Mucosa of descending colon (tissue), 3 donors: ENCODE measurements around the gene THADA. TPM values are rescaled to one million over a fixed set of nuclear protein-coding genes. Genes with fewer than 3 reads are reported as not detected.
A peak's percentile ranks its signal among the peaks of the same experiment; 100 is the strongest.

ENCODE experiments used
- ATAC-seq: fragments of 200-7000 bp; cut with Tn5 transposase; one replicate; pipeline ENCODE4 v1.9.1; 2020; ENCODE audit warnings: mild to moderate bottlenecking, moderate library complexity
- DNase-seq, 3 donors: peaks; one replicate each; pipeline ENCODE4 v3.0.0-alpha.2; 2020
- H3K36me3 ChIP-seq: fragments of 200-600 bp; one replicate; pipeline ENCODE4 v1.8.0; 2021; ENCODE audit warnings: low read depth, mild to moderate bottlenecking
- H3K4me1 ChIP-seq: fragments of 200-600 bp; one replicate; pipeline ENCODE4 v1.8.0; 2021; ENCODE audit warnings: low read depth, mild to moderate bottlenecking
- H3K4me3 ChIP-seq: fragments of 200-600 bp; one replicate; pipeline ENCODE4 v1.8.0; 2021; ENCODE audit warnings: mild to moderate bottlenecking
- H3K9me3 ChIP-seq: fragments of 200-600 bp; one replicate; pipeline ENCODE4 v1.8.0; 2021; ENCODE audit warnings: mild to moderate bottlenecking
- intact Hi-C, 2 donors: fragments of 100-400 bp; cut with DNase I in 1 of 2; cut with micrococcal nuclease in 1 of 2; formaldehyde crosslinking; loops; one replicate each; pipeline versions ENCODE4 v1.11.0 to v1.11.1; 2022; cut with DNase I, micrococcal nuclease
- total RNA-seq, 3 donors: library from RNA; stranded (reverse); fragmentation: NEBNext Ultra II Directional in 2 of 3; extraction: Animal tissue kit (Norgen Biotek cat#: 25700) in 2 of 3; gene quantifications; one replicate each; pipeline versions ENCODE4 v1.2.1 to v1.2.4, GENCODE V29; 2021 to 2023
- TF ChIP-seq, protein P1 (sequence below): fragments of 200-600 bp; IDR thresholded peaks from one replicate; pipeline ENCODE4 v1.8.0; 2022; ENCODE audit warnings: antibody characterized with exemption, mild to moderate bottlenecking
- donor health status: DM: no; HTN: no; CAD: no; lungs with moderate emphysema.
- donor health status: DM: no; HTN: no; CAD: no.
- donor health status: DM: no; HTN: yes; CAD: no.

Gene THADA
- total RNA-seq, 3 donors from 2014 or later, result 20.1 to 26.7 (median 25.3) TPM

DNA sequence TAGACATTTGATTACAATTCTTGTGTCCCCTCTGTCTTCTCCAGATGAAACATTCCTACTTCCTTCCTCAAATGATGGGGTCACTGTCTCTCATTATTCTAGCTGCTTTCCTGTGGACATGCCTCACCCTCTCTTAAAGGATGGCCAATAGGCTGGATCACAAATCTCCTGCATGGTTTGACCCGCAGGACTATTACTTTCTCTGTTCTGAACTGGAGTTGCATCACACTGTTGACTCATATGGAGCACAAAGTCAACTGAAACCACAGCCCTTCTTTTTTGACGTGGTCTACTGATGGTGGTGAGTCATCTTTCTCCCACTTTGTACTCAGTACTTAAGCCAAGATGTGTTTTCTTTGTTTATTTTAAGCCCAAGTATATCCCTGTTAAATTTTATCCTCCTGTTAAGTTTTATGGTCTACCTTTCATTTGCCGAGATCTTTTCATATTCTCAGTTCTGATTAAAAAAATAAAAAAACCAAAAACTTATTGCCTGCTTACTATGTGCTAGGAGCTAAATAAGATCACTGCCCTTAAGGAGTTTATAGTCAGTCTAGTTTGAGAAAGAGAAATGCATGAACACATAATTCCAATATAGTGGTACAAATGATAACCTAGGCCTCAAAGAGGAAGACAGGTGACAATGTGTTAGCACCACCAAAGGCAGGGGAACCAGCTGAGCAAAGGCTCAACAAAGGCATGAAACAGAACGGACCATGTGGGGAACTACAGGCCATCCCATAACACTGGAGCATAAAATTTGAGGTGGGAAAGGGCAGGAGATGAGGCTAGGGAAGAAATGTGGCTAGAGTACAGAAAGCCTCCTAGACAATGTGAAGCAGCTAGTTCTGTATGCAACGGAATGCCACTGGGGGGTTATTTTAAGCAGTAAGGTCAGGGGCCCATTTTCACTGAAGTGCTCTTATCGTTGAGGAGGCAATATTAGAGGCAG, 301.8 kb downstream of the THADA start:
- TF ChIP-seq, protein P1, sequence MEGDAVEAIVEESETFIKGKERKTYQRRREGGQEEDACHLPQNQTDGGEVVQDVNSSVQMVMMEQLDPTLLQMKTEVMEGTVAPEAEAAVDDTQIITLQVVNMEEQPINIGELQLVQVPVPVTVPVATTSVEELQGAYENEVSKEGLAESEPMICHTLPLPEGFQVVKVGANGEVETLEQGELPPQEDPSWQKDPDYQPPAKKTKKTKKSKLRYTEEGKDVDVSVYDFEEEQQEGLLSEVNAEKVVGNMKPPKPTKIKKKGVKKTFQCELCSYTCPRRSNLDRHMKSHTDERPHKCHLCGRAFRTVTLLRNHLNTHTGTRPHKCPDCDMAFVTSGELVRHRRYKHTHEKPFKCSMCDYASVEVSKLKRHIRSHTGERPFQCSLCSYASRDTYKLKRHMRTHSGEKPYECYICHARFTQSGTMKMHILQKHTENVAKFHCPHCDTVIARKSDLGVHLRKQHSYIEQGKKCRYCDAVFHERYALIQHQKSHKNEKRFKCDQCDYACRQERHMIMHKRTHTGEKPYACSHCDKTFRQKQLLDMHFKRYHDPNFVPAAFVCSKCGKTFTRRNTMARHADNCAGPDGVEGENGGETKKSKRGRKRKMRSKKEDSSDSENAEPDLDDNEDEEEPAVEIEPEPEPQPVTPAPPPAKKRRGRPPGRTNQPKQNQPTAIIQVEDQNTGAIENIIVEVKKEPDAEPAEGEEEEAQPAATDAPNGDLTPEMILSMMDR, result no peak
- peaks cover 8% of the 10 kb centered on the region for H3K4me1 ChIP-seq
- ATAC-seq (peak; percentile 99), DNase-seq (peak in 1 of 3 donors; percentile 41)
- H3K4me3 ChIP-seq, result no peak overlapping the region
- no peaks in the 10 kb centered on the region for H3K9me3 ChIP-seq
- intact Hi-C loops, result no loop called here
- no peaks in the 10 kb centered on the region for H3K36me3 ChIP-seq

DNA sequence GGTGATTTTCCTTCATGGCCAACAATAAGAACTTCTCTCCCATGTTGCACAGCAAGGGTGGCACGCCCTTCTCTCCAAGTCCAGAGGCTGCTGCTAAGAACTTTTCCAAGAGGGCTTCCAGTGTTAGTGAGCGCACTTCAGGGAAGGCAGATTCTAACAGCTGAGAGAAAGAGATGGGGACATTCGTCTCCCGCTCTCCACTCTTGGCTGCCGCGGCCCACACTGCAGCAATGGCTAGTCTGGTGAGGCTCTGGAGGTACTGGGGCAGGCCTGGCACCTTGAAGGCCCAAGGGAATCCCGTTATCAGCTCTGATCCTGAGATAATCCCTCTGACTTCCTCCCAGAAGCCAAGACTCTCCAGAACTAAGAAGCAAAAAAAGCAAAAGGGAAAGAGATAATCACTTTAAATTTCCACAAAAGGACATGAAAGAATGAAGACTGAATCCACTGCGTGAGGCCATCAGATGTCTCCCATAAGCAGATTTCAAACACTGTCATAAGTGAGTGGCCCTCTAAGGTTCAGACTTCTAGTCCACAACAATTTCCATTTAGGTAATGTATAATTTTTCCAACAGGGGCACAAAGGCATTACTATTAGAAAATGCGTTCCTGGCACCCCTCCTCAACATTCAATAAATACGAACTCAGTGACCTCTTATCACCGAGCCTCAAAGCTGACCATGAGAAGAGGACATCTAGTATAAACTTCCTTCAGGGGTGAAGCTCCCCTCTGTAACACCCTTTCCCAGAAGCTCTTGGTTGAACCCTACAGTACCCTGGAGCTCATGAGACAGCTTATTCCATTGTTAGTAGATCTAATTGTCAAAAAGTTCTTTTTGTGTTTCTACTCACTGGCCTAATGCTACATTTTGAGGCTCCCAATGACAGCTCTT, 302.7 kb downstream of the THADA start:
- H3K4me3 ChIP-seq, result no peak overlapping the region
- no peak for DNase-seq
- no peaks in the 10 kb centered on the region for H3K9me3 ChIP-seq
- ATAC-seq, result no peak
- H3K4me1 ChIP-seq, result peaks cover 8% of the 10 kb centered on the region
- intact Hi-C loops, result no loop called here
- no peaks in the 10 kb centered on the region for H3K36me3 ChIP-seq
- TF ChIP-seq, protein P1, result no peak

GRCh38 chr2:43292297-43292696, 303.5 kb downstream of the THADA start:
- no peak for ATAC-seq
- H3K36me3 ChIP-seq, result no peaks in the 10 kb centered on the region
- H3K4me1 ChIP-seq, result peaks cover 8% of the 10 kb centered on the region
- intact Hi-C loops, result no loop called here
- no peak overlapping the region for H3K4me3 ChIP-seq
- TF ChIP-seq, protein P1, result no peak
- no peaks in the 10 kb centered on the region for H3K9me3 ChIP-seq
- DNase-seq, result no peak

DNA sequence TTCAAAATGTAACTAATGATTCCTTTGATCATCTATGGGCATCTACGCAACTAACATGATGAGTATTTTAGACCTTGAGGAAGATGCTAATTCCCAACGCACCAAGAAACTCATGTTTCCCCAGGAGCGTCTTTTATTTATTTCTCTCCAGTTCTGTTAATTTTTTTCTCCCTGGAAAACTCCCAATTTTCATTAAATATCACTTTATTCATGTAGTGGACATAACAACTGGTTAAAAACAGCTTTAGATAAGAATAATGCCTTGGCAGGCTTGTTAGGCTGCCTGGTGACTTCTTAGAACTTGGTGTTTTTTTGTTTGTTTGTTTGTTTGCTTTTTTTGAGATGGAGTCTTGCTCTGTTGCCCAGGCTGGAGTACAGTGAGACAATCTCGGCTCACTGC, 306.5 kb downstream of the THADA start:
- TF ChIP-seq, protein P1, result no peak
- Histone ChIP-seq H3K36me3 (no peaks in the 10 kb centered on the region), H3K9me3 (peaks cover 8% of the 10 kb centered on the region), H3K4me3 (no peak overlapping the region), H3K4me1 (peaks cover 8% of the 10 kb centered on the region)
- no peak for ATAC-seq
- intact Hi-C loops, result no loop called here
- no peak for DNase-seq

GRCh38 chr2:43288417-43289305, 307.2 kb downstream of the THADA start:
- no peak overlapping the region for H3K4me3 ChIP-seq
- H3K4me1 ChIP-seq, result peaks cover 4% of the 10 kb centered on the region
- intact Hi-C loops, result no loop called here
- peaks cover 15% of the 10 kb centered on the region for H3K9me3 ChIP-seq
- ATAC-seq, result no peak
- TF ChIP-seq, protein P1, result no peak
- no peaks in the 10 kb centered on the region for H3K36me3 ChIP-seq
- DNase-seq, result no peak
